ENCODE data around the gene RNH1. TPM values are rescaled to one million over a fixed set of nuclear protein-coding genes. Genes with fewer than 3 reads are reported as not detected.

The RNH1 gene
- total RNA-seq, 4 donors from 2014 or later = 218 to 259 (median 230) TPM

GRCh38 chr11:454043-454442 is 53.0 kb downstream of the RNH1 start:
- ATAC-seq (ENCODE audit: low FRiP score) (no peak), DNase-seq (ENCODE audit: low spot score) (no peak)
- TF ChIP-seq, protein P1, sequence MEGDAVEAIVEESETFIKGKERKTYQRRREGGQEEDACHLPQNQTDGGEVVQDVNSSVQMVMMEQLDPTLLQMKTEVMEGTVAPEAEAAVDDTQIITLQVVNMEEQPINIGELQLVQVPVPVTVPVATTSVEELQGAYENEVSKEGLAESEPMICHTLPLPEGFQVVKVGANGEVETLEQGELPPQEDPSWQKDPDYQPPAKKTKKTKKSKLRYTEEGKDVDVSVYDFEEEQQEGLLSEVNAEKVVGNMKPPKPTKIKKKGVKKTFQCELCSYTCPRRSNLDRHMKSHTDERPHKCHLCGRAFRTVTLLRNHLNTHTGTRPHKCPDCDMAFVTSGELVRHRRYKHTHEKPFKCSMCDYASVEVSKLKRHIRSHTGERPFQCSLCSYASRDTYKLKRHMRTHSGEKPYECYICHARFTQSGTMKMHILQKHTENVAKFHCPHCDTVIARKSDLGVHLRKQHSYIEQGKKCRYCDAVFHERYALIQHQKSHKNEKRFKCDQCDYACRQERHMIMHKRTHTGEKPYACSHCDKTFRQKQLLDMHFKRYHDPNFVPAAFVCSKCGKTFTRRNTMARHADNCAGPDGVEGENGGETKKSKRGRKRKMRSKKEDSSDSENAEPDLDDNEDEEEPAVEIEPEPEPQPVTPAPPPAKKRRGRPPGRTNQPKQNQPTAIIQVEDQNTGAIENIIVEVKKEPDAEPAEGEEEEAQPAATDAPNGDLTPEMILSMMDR (IDR thresholded peaks at IDR 0.05) = no peak

GRCh38 chr11:453564-453963 is 53.5 kb downstream of the RNH1 start:
- no peak for DNase-seq (ENCODE audit: low spot score)
- ATAC-seq (ENCODE audit: low FRiP score) = no peak
- TF ChIP-seq, protein P1 (IDR thresholded peaks at IDR 0.05) = no peak

DNA sequence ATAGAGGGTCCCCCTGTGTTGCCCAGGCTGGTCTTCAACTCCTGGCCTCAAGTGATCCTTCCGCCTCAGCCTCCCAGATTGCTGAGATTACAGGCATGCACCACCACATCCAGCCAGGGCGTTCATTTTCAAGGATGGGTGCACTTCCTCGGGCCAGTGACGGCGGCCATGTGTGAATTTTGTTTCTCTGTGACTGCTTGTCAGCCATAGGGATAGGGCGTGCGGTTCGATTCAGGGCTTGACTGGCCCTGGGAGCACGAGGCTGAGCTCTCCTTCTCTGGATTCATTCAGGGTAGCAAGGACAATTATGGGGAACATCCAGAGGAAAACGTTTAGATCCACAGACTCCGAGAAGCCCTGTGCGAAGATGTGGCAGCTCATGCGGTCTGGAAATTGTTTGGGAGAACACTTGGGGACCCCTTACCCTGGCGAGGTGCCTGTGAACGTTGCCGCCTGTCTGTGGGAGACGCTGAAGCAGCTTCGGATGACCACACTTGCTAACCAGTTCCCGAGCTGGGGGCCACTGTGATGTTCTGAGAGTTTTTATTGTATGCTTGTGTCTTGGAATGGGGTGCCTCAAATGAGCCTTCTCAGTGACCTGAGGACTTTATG is 54.0 kb downstream of the RNH1 start:
- no peak for ATAC-seq (ENCODE audit: low FRiP score)
- no peak for DNase-seq (ENCODE audit: low spot score)
- TF ChIP-seq, protein P1 (IDR thresholded peaks at IDR 0.05) = no peak

DNA sequence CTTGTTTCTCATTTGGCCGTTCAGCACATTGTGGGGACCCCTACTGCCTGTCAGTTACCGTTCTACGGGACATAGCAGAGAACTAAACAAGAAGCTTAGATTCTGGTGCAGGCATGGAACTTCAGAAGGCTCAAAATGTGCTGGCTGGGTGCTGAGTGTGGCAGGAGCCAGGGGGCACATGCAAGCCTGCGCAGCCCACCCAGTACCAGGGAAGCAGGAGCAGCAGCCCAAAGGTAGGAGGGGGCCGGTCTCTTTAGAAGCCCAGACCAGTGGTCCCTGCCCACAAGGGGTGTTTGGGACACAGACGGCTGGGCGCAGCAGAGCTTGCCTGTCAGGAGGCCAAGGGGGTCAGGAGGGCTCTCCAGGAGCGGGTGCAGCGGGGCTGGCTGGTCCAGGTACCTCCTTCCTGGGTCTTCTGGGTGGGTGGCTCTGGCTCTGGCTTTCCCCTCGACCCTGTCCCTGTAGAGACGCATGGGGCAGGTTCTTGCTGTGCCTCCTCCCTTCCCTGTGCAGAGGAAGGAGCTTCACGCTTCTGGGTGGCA is 54.8 kb downstream of the RNH1 start:
- ATAC-seq (ENCODE audit: low FRiP score) = no peak
- DNase-seq (ENCODE audit: low spot score) = no peak
- TF ChIP-seq, protein P1 (IDR thresholded peaks at IDR 0.05) = no peak

GRCh38 chr11:451738-452137 is 55.3 kb downstream of the RNH1 start:
- ATAC-seq (ENCODE audit: low FRiP score) (no peak), DNase-seq (ENCODE audit: low spot score) (no peak)
- TF ChIP-seq, protein P1 (IDR thresholded peaks at IDR 0.05) = no peak

GRCh38 chr11:450809-451451 is 56.1 kb downstream of the RNH1 start:
- ATAC-seq (ENCODE audit: low FRiP score) (peak; percentile 12), DNase-seq (ENCODE audit: low spot score) (no peak)
- TF ChIP-seq, protein P1 (IDR thresholded peaks at IDR 0.05) = no peak
